H1 (cell line): ENCODE data around the gene UBP1. TPM values are rescaled to one million over a fixed set of nuclear protein-coding genes. Genes with fewer than 3 reads are reported as not detected.

Source experiments
- E2F6 ChIP-seq: IDR thresholded peaks from 2 replicates; pipeline ENCODE4 v1.6.1; 2012; ENCODE audit warnings: inconsistent platforms
- HDAC6 ChIP-seq: IDR thresholded peaks from one replicate; pipeline ENCODE4 v1.7.1; 2012; ENCODE audit warnings: low read depth, mild to moderate bottlenecking, inconsistent platforms, low read length, moderate library complexity
- TAF1 ChIP-seq: IDR thresholded peaks from 2 replicates; pipeline ENCODE4 v1.6.1; 2011; ENCODE audit warnings: mild to moderate bottlenecking, low read depth, low read length
- USF2 ChIP-seq: IDR thresholded peaks from 2 replicates; pipeline ENCODE4 v1.6.1; 2011; ENCODE audit warnings: low read length, improper control_type of control experiment
- polyA plus RNA-seq, 7 experiments: library from polyadenylated mRNA; depleted of rRNA in 3 of 7; stranded (reverse) in 5 of 7; unstranded in 2 of 7; fragments of >200 nt in 5 of 7; fragments of 200-250 nt in 2 of 7; gene quantifications; 1 replicate in 5 of 7; 2 replicates in 1 of 7; 4 replicates in 1 of 7; pipeline versions ENCODE4 v1.2.1 to v1.2.3, GENCODE V29; 2011 to 2013; ENCODE audit warnings: missing spikeins in 2 of 7, mixed read lengths in 2 of 7
- total RNA-seq: library from RNA; stranded (reverse); fragmentation: NEBNext Ultra II Directional; extraction: Animal tissue kit (Norgen Biotek cat#: 25700); gene quantifications from 2 replicates; pipeline ENCODE4 v1.2.1, GENCODE V29; 2021

Gene UBP1
- total and polyA plus RNA-seq, 2 of the 8 experiments (the other 6 are each of a cell fraction or from before 2014, with no cell fraction given): 47.3 to 71.9 TPM

- TF ChIP-seq USF2 (no peak), HDAC6 (no peak), TAF1 (no peak), E2F6 (no peak)
Measured at GRCh38 chr3:33386631-33387030, 53.6 kb downstream of the UBP1 start (continued).
